HCEC 1CT (cell line): ENCODE measurements around the gene CSPG5.

Experiments
- DNase-seq: peaks from one replicate; pipeline ENCODE4 v3.0.0-alpha.2; 2017

The CSPG5 gene

DNA sequence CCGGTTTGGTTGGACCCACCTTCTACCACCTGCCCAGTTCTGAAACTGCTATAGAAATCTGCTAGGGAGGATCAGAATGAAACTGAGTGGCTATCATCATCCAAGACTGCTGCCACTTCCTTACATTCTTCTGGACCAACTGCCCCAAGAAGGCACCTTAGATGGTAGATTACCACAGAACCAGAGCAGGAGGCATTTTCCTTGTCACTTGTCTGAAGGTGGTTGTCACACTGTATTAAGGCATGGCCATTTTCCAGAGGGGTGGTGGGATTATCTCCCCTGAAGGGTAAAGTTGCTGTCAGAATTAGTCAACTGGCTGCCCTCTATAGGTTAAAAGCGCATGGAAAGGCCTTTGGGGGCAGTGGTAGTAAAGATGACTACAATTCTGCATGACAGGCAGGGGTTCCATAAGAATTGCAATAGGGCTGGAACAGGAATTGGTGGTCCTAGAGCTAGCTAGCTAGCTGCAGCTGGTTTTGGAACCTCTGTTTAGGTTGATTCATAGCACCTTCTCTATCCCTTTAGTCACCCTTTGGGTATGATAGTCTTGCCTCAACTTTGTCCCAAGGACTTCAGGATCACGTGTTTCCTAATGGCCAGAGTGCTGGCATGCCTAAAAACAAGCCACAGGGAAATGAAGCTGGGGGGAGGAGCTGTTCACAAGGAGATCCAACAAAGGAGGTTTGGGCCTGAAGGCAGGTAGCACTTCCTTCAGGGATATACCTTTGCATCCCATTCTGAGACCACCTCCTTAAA lies 4.8 kb upstream of the CSPG5 start:
- peak; percentile 25 for DNase-seq

- no peak for DNase-seq
These were observed 3.2 kb upstream of the CSPG5 start for GRCh38 chr3:47581835-47582234.

DNA sequence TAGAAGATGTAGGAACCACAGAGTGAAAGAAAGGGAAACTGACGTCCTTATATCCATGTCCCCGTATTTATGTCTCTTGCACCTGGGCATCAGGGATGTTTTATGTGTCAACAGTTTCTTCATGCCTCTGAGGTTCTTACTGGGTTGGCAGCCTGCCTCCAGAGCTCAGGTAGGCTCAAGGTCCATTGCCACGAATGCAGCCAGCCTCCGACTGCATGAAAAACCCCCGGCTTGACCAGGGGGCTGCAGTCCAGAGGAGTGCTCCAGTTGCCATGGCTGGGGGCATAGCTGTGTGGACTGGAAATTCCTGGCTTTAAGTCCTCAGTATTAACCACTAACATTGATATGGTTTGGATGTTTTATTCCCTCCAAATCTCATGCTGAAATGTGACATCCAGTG lies 2.8 kb upstream of the CSPG5 start:
- DNase-seq: no peak

- no peak for DNase-seq
These were observed 1.8 kb upstream of the CSPG5 start for GRCh38 chr3:47580481-47580880.

DNA sequence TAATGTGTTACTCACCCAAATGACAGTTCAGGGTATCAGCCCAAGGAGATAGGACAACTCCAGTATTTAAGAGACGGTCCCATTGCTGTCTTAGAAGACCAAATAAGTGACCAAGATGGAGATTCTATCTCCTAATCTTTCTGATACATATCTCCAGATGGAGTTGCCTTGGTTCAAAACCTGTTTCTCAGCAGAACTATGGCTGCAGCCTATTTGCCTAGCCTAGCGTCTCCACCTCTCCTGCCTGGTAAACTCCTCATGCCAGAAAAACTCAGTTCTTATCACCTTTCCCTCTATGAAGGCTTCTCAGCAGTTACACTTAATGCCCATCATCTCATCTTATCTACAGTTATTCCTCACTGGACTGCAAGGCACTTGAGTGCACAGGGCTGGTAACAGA lies 1.2 kb upstream of the CSPG5 start:
- DNase-seq: no peak

DNA sequence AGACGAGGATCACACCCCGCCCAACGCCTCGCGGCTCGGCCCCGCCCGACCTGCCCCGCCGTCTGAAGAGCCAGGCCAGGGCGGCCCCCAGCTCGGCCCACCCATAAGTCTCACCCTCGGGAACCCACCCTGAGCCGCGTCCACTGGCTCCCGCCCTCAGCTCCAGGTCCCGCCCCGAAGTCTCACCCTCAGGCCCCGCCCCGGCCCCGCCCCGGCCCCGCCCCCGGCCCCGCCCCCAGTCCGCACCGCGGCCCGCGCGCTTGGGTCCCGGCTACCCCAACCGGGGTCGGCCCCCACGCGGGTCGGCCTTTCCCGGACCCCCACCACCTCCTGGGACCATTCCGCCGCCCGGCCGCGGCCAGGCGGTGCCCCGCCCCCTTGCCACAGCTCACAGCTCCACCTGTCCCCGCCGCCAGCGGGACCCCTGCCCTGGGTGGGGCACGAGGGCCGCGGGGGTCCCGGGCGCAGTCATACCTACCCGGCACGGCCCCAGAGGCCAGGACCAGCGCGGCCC lies 489 bp downstream of the CSPG5 start:
- no peak for DNase-seq

GRCh38 chr3:47577583-47578118 lies 1.0 kb downstream of the CSPG5 start:
- no peak for DNase-seq

GRCh38 chr3:47573190-47574172 lies 5.2 kb downstream of the CSPG5 start:
- DNase-seq: no peak

GRCh38 chr3:47571391-47572175 lies 7.1 kb downstream of the CSPG5 start:
- no peak for DNase-seq

- no peak for DNase-seq
These were observed 9.8 kb downstream of the CSPG5 start for GRCh38 chr3:47568901-47569300.

DNA sequence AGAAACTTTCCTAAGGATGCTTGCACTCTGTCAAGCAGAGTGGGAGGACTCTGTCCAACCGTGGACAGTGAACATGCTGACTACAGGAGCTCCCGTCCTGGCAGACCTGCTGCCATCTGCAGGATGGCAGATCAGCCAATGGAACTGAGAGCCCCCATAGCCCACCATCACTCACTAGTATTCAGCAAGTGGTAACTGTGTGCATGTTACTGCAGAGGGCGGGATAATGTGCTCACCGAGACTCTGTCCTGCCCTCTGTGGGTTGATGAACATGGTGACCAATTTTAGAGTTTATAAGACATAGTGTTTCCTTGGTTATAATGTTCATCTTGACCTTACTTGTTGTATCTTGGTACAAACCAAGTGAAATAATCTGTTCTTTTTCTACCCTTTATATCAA lies 11.5 kb downstream of the CSPG5 start:
- no peak for DNase-seq

DNA sequence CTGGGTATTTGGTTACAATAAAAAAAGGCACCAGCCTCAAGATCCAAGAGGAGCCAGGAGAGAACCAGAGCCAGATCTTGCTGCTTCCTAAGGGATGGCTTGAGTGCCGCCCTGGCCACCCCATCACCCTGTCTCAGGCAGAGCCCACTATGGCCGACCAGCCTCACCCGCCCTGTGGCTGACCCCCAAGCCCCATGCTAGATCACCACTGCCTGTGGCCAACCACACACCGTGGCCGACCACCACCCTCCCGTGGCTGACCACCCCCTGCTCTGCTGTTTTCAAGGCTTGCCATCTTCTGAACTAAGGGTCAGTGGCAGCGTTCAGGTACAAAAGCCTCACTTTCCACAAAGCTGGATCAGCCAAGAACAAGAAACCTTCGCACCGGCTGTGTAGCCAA lies 12.0 kb downstream of the CSPG5 start:
- no peak for DNase-seq

DNA sequence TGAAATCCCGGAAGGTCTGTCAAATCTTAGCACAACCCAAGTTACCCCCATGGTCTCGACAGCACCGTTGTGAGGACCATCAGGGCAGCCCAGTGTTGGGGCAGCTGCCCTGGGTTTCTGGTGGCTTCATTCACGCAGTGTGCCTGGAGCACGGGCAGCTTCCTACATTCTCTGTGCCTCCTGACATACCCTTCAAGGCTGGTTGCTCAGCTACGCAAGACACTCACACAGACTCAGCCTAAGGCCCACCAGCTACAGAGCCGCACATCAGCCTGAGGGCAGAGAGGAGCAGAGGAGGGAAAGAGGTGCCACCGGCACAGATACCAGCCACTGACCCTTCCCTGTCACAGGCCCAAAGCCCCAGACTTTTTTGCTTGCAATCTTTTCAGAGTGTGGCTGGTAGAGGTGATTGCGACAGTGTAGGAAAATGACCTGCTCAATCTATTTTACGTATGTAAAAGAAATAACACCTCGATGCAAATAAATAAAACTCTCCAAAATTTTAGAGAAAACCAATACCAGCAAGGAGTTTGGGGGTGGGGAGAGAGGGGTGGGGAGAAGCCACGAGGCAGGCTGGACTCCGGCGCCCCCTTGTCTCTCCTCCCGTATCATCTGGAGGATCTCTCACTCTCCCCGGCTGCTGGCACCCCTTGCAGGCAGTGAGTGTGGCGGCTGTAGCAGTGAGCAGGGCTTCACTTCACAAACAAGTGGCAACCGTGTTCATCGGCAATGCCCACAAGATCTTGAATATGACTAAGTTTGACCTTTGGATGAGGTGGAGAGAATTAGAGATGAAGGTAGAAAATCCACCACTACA lies 12.7 kb downstream of the CSPG5 start:
- DNase-seq: no peak

- no peak for DNase-seq
These were observed 22.3 kb downstream of the CSPG5 start for GRCh38 chr3:47556351-47556750.

GRCh38 chr3:47554335-47554734 lies 24.3 kb downstream of the CSPG5 start:
- no peak for DNase-seq

- DNase-seq: no peak
These were observed 25.3 kb downstream of the CSPG5 start for GRCh38 chr3:47553407-47553806.

DNA sequence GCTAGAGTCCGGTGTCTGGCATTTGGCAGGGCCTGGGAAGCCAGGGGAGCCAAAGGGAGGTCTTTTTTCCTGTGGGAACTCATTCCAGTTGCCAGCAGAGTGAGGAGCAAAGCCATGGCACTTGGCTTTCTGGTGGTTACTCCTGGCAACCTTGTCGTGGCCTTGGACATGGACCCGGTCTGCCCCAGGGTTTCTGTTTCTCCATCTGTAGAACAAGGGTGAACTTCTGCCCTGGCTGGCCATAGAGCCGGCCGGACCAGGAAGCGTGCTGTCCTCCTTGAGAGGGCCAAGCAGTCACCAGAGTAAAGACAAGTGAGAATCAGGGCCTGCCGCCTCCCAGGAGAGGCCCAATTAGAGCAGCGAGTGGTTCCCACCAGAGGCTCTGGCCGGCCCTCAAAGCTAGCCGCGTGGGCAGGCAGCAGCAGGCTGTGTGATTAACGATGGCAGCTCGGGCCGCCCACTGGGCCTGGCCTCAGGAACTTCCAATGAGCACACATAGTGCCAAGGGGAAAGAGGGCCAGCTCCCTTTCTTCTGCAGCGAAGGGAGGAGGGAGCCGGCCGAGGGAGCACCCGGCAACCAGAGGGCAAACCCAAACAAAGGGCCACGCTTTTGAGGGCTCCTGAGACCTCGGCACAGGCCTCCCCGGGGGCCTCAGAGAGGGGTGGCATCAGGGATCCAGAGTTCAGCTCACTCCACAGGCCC lies 36.0 kb downstream of the CSPG5 start:
- no peak for DNase-seq

DNA sequence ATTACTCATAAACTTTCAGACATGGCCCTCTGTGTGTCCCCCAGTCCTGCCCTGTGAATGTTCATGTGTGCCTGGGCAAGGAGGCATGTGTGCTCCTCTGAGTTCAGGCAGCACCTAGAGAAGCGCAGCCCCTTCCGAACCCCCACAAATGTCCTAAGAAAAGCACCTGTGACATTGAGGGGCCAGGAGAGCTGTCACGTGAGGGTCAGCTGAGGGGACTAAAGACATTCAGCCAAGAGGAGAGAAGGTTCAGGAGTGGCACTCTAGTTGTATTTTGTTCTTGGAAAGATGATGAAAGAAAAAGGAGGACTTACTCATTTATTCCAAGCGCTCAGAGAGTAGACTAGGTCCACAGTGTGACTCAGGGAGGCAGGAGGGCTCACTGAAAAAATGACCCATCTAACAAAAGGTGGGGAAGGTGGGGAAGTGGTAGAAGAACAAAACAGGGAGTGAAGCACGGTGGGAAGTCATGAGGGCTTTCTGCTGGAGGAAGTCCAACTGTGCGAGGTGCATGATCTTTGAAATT lies 37.0 kb downstream of the CSPG5 start:
- no peak for DNase-seq

DNA sequence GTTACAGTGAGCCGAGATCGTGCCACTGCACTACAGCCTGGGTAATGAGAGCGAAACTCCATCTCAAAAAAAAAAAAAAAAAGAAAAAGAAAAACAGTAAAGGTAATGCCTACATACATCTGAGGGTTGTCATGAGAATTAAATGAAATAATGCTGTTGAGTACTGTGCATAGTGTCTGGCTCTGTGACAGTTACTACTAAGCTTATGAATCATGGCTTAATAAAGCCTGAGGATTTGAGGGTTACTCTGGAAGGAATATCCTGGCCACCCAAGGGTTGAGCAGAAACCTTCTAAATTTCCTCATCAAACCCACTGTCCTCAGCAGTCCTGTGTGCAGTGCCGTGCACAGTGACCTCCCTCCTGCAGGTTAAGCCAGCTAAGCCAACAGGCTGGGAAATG lies 38.4 kb downstream of the CSPG5 start:
- DNase-seq: peak; percentile 16

GRCh38 chr3:47536967-47537366 lies 41.7 kb downstream of the CSPG5 start:
- no peak for DNase-seq
